DLD1 (cell line): ENCODE data around the gene HES4.

Experiments
- in situ Hi-C: cut with HindIII; loops from 2 replicates; pipeline ENCODE4 v1.10.0; 2017; ENCODE audit warnings: low sequenced_read_pairs

The HES4 gene

GRCh38 chr1:999725-1000356 is at the start of gene HES4:
Gene HES4 (minus strand): TSS chr1:1000097. CDS start chr1:999973, 124 bp downstream.
- in situ Hi-C loops = no loop called here

DNA sequence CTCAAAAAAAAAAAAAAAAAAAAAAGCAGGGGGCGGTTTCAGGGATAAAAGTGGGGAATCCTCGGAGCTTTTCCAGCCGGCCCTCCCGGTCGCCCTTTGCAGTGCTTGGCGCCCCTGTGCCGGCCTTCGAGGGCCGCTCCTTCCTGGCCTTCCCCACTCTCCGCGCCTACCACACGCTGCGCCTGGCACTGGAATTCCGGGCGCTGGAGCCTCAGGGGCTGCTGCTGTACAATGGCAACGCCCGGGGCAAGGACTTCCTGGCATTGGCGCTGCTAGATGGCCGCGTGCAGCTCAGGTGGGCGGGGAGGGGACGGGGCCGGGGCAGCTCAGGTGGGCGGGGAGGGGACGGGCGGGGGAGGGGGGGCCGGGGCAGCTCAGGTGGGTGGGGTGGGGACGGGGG is 48.9 kb upstream of the HES4 start:
- in situ Hi-C loops = no loop called here

GRCh38 chr1:1047963-1048362 is 48.1 kb upstream of the HES4 start:
- in situ Hi-C loops = no loop called here

DNA sequence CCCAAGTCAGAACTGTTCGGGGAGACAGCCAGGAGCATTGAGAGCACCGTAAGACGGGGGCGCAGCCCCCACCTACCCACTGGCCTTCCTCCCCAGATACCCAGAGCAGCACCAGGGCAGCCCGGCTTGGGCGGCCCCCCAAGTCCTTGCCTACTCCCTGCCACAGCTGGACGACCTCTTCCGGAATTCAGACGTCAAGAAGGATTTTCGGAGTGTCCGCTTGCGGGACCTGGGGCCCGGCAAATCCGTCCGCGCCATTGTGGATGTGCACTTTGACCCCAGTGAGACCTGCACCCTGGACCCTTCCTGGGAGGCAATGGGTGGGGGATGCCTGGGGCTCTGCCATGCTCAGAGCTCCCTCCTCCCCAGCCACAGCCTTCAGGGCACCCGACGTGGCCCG is 47.5 kb upstream of the HES4 start:
- in situ Hi-C loops = no loop called here

DNA sequence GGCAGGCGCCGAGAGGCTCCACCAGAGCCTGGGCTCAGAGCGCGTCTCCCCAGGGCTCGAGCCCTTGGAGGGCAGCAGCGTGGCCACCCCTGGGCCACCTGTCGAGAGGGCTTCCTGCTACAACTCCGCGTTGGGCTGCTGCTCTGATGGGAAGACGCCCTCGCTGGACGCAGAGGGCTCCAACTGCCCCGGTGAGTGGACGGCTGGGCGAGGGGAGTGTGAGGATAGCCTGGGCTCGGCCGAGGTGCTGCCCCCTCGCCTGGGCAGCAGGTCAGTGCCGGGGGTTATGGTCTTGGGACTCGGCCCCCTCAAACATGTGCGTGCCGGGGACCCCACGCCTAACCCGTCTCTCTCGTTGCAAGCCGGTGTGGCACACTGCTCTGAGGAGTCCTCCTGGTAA is 46.9 kb upstream of the HES4 start:
- in situ Hi-C loops = no loop called here

GRCh38 chr1:1046243-1046642 is 46.3 kb upstream of the HES4 start:
- in situ Hi-C loops = no loop called here

GRCh38 chr1:1045129-1045528 is 45.2 kb upstream of the HES4 start:
- in situ Hi-C loops = no loop called here

- in situ Hi-C loops = no loop called here
Measured at GRCh38 chr1:1044455-1045078, 44.7 kb upstream of the HES4 start.

GRCh38 chr1:1043921-1044320 is 44.0 kb upstream of the HES4 start:
- in situ Hi-C loops = no loop called here

GRCh38 chr1:1043411-1043810 is 43.5 kb upstream of the HES4 start:
- in situ Hi-C loops = no loop called here

DNA sequence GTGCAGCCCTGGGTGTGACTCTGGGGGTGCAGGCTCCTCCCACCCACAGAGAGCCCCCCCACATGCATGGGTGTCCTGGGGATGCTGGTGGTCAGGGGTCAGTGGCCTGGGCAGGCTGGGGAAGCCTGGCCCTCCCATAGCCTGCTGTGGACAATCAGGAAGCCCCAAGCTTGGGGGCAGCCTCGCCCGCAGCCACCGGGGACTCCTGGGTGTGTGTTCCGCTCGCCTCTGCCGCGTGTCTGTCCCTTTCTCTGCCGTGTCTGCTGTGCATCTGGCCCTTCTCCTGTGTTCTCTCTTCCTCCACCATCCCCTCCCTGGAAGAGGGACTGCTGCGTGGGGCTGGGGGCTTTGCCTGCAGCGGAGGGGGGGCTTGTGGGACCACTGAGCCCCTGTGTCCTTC is 42.9 kb upstream of the HES4 start:
- in situ Hi-C loops = no loop called here

DNA sequence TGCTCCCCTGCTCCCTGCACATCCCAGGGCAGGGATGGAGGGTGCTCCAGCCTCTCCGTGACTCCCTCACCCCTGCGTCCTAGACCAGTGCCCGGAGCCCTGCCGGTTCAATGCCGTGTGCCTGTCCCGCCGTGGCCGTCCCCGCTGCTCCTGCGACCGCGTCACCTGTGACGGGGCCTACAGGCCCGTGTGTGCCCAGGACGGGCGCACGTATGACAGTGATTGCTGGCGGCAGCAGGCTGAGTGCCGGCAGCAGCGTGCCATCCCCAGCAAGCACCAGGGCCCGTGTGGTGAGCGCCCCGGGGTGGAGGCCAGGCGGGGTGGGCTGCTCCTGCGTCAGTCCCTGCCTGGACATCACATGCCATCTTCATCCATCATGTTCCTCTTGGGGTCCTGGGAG is 42.0 kb upstream of the HES4 start:
- in situ Hi-C loops = no loop called here

DNA sequence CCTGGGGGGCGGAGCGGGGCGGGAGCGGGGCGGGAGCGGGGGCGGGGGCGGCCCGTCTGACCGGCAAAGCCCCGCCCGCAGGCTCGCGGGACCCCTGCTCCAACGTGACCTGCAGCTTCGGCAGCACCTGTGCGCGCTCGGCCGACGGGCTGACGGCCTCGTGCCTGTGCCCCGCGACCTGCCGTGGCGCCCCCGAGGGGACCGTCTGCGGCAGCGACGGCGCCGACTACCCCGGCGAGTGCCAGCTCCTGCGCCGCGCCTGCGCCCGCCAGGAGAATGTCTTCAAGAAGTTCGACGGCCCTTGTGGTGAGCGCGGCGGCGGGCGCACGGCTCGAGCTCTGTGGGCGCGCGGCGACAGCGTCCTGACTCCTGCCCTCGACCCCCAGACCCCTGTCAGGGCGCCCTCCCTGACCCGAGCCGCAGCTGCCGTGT is 41.2 kb upstream of the HES4 start:
- in situ Hi-C loops = no loop called here

GRCh38 chr1:1040004-1040991 is 40.4 kb upstream of the HES4 start:
- in situ Hi-C loops = no loop called here

DNA sequence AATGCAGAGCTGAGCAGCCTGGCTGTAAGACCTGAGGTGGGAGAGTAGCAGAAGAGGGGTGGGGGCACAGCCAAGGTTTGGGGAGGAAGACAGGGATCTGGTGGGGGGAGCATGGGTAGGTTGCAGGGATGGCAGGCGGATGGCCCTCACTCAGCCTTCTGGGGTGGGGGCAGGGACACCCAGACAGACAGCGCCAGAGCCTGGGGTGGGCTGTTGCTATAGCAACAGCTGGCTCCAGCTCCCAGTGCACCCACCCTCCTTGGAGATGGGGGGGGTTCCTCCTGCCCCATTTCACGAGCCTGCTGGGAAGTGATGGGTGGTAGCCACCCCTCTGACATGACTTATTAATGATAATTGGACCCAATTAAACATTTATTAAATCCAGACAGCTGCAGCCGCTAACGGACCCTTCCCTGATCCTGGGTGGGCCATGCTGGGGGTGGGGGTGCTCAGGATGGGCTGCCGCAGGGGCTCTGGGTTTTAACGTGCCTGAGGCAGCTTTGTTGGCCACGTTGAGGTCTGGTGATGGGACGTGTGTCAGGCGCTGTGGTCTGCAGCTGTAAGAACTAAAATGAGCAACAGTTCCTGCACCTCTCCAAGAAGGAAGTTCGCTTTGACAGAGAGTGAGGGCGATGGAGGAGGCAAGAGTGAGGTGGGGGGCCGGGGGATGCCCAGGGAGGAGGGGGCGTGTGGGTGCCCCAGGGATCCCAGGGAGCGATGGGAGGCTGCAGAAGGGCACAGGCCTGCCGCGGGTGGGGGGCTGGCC is 39.4 kb upstream of the HES4 start:
- in situ Hi-C loops = no loop called here

DNA sequence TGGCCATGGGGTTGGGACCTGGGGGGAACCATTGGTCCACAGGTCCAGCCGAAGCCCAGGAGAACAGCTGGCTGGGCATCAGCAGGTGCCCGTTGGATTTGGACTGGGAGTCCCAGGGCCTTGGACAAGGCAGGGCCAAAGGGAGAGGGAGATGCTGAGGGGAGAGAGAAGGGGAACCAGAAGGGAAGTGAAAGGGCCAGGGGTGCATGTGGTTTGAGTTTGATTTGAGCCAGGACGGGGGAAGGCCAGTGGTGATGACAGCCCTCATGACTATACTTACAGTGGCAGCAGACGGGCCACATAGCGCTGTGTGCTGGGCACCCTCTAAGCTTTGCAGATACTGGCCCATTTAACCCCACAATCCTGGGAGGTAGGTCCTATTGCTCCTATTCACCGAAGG is 38.8 kb upstream of the HES4 start:
- in situ Hi-C loops = no loop called here

DNA sequence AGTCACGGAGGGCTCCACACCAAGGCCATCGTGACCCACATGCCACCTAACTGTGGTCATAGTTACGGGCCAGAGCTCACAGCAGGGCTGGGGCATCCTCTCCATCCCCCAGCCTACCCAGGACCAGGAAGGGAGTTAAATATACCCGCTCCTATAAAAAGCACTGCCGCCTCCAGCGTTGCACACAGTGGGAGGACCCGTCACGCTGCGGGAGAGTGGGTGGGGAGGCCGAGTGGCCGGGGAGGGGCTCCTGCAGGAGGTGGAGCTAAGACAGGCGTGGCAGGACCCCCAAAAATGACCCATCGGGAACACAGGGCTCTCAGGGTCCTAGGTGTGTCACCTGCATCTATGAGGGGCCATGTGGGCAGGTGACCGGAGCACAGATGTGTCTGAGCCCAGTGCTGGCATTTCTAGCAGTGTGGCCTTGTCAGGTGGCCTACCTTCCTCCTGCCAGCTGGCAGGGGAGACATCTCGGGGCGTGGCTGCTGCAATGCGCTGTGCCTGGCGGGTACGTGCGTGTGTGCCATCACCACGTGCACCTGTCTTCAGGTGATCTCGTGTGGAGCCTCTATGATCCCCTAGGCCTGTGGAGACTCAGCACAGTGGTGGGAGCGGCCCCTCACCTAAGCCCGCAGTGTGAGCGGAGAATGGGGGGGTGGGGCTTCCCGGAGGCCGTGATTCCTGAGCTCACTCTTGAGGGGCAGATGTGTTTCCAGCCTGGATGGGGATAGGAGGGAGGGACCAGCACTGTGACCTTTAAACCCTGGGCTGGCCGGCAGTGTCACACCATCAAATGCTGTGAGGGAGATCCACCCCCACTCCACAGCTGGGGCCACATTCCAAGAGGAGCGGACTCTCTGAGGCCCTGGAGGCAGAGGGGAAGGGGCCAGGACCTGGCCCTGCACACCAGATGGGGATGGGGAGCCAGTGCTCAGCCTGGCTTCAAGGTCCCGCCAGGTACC is 37.8 kb upstream of the HES4 start:
- in situ Hi-C loops = no loop called here

- in situ Hi-C loops = no loop called here
Measured at GRCh38 chr1:1035291-1035943, 35.5 kb upstream of the HES4 start.

GRCh38 chr1:1034439-1034781 is 34.5 kb upstream of the HES4 start:
- in situ Hi-C loops = no loop called here
